Mesothelial cell of epicardium (in vitro differentiated cells): ENCODE data around the gene GH2. TPM values are rescaled to one million over a fixed set of nuclear protein-coding genes. Genes with fewer than 3 reads are reported as not detected.
"Not testable (repeated sequence)": the region's sequence is repeated elsewhere in the genome, so short reads cannot be mapped to it uniquely, and the experiment has no call there.

Experiments used
- DNase-seq, 2 experiments: peaks; one replicate each; pipeline ENCODE4 v3.0.0; 2021; ENCODE audit warnings: low spot score in 2 of 2; ENCODE audit not compliant: unreplicated experiment in 2 of 2
- H3K27ac Mint-ChIP-seq: 2 replicates; pipeline ENCODE4 v1.8.0; 2021; ENCODE audit warnings: mixed read lengths
- H3K27me3 Mint-ChIP-seq: 2 replicates; pipeline ENCODE4 v1.8.0; 2021; ENCODE audit warnings: low read depth, mixed read lengths
- H3K36me3 Mint-ChIP-seq: 2 replicates; pipeline ENCODE4 v1.8.0; 2021; ENCODE audit warnings: mixed read lengths
- H3K4me1 Mint-ChIP-seq: 2 replicates; pipeline ENCODE4 v1.8.0; 2021; ENCODE audit warnings: mixed read lengths
- H3K4me3 Mint-ChIP-seq: 2 replicates; pipeline ENCODE4 v1.8.0; 2021; ENCODE audit warnings: mild to moderate bottlenecking, moderate library complexity, mixed read lengths
- H3K9me3 Mint-ChIP-seq: 2 replicates; pipeline ENCODE4 v1.8.0; 2021; ENCODE audit warnings: mixed read lengths
- total RNA-seq: library from RNA; stranded (reverse); gene quantifications from 3 replicates; pipeline ENCODE4 v1.2.1, GENCODE V29; 2021
- TF ChIP-seq, protein P1 (sequence below): fragments of 200-600 bp; sonication (generic); IDR thresholded peaks from one replicate; pipeline ENCODE4 v1.5.0; 2021; ENCODE audit warnings: antibody characterized with exemption; ENCODE audit not compliant: unreplicated experiment

Gene GH2
- total RNA-seq, 1 donor from 2014 or later: not detected

DNA sequence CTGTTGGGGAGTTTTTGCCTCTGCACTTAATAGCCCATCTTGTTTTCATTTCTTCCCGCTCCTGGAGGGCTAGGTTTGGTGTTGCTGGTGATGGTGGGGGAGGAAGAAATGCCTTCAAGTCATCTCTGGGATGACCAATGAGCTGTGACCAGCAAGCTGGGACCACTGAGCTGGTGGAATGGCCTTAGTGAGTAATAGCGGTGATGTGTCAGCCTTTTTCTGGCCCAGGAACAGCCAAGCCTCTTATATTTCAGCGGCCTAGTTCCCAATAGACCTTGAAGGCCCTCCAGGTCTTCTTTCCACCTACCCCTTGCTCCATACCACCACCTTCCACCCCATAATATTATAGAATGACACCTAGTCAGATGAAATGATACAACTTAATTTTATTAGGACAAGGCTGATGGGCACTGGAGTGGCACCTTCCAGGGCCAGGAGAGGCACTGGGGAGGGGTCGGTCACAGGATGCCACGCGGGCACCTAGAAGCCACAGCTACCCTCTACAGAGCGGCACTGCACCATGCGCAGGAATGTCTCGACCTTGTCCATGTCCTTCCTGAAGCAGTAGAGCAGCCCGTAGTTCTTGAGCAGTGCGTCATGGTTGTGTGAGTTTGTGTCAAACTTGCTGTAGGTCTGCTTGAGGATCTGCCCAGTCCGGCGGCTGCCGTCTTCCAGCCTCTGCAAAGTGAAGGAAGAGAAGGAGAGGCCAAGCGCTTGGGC, 9.9 kb downstream of the GH2 start:
- not testable (repeated sequence) for H3K4me3 Mint-ChIP-seq, H3K27me3 Mint-ChIP-seq, H3K9me3 Mint-ChIP-seq, DNase-seq, H3K36me3 Mint-ChIP-seq, H3K27ac Mint-ChIP-seq
- peaks cover 13% of the 10 kb centered on the region for H3K4me1 Mint-ChIP-seq

DNA sequence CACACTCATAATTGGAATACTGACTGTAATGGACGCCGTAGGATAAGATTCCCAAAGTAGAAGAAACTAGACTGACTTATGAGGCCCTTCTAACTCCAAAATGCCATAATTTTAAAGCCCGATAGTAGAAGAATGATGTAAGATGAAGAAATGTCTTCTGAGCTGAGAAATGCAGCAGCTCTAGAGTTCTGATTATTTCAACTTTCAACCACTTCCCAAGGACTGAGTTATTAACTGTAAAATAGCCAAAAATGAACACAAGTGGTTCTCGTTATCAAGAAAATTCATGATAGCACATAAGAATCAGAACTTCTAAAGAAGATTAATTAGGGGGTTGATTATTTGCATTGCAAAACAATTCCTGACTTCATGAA, 11.5 kb downstream of the GH2 start:
- H3K36me3 Mint-ChIP-seq, H3K4me3 Mint-ChIP-seq, H3K27me3 Mint-ChIP-seq, DNase-seq, H3K9me3 Mint-ChIP-seq, H3K27ac Mint-ChIP-seq: not testable (repeated sequence)
- H3K4me1 Mint-ChIP-seq: peaks cover 17% of the 10 kb centered on the region

DNA sequence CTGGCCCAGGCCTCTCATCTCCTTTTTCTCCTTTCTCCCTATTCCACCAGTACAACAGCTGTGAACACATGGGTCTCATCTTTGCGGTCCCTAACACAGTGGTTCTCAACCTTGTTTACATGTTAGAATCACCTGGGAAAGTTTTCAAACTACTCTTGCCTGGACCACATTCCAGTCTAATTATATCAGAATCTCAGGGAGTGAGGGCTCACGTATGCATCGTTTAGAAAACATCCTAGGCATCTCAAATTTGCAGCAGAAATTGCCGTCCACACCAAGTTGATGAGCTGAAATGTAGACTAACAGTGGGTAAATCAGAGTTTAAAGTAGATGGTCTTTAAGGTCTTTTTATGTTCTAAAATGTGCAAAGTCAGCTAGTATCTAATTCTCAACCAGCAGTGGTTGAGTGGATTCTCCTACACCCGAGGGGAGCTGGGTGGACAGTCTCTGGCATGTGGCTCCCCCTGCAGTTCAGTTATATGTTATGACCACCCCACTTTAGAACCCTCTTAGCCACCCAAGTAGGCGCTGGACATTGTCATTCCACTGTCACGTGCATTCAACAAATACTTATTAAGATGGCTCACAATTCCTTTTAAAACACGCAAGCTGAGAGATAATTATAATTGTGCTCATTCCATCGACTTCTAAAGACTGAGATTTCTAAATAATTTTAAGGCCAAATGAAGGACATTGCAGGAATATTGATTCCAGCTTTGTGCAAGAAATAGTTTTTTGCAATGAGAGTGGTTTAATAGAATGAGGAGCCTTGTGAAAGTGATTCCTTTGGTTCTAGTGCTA, 12.1 kb downstream of the GH2 start:
- not testable (repeated sequence) for H3K27me3 Mint-ChIP-seq, H3K4me3 Mint-ChIP-seq, H3K36me3 Mint-ChIP-seq, H3K9me3 Mint-ChIP-seq, DNase-seq
- Mint-ChIP-seq H3K27ac (peak overlapping the region; percentile 90), H3K4me1 (peaks cover 17% of the 10 kb centered on the region)
- TF ChIP-seq, protein P1, sequence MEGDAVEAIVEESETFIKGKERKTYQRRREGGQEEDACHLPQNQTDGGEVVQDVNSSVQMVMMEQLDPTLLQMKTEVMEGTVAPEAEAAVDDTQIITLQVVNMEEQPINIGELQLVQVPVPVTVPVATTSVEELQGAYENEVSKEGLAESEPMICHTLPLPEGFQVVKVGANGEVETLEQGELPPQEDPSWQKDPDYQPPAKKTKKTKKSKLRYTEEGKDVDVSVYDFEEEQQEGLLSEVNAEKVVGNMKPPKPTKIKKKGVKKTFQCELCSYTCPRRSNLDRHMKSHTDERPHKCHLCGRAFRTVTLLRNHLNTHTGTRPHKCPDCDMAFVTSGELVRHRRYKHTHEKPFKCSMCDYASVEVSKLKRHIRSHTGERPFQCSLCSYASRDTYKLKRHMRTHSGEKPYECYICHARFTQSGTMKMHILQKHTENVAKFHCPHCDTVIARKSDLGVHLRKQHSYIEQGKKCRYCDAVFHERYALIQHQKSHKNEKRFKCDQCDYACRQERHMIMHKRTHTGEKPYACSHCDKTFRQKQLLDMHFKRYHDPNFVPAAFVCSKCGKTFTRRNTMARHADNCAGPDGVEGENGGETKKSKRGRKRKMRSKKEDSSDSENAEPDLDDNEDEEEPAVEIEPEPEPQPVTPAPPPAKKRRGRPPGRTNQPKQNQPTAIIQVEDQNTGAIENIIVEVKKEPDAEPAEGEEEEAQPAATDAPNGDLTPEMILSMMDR: peak; percentile 21

DNA sequence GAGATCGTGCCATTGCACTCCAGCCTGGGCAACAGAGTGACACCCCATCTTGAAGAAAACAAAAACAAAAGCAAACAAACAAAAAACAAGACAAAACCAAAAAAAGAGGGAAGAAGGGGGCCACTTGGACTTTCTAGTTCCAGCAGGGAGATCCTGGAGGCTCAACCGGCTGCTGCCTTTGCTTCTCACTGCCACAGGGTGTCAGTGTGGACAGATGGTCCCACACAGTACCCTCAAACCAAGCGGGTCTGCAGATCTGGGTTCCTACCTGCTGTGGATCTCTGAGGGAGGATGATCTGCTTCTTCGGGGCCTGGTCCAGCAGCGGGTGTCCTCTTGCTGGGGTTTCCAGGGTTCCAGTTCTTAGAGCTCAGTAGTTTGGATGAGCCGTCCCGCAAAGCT, 15.1 kb downstream of the GH2 start:
- not testable (repeated sequence) for DNase-seq

DNA sequence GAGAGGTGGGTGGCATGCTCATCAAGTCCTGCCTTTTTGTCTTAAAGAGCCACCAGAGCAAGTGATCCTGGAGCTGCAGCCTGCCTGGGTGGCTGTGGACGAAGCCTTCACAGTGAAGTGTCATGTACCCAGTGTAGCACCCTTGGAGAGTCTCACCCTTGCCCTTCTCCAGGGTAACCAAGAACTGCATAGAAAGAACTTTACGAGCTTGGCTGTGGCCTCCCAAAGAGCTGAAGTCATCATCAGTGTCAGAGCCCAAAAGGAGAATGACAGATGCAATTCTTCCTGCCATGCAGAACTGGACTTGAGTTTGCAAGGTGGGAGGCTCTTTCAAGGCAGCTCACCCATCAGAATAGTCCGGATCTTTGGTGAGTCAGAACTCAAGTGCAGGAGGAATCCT, 22.5 kb downstream of the GH2 start:
- Mint-ChIP-seq H3K27me3 (peaks cover 23% of the 10 kb centered on the region), H3K4me3 (no peak overlapping the region), H3K4me1 (no peaks in the 10 kb centered on the region), H3K9me3 (no peaks in the 10 kb centered on the region), H3K27ac (no peak overlapping the region), H3K36me3 (no peaks in the 10 kb centered on the region)
- TF ChIP-seq, protein P1: no peak
- DNase-seq: no peak

More for the DNA sequence above, 15.1 kb downstream of the GH2 start:
- H3K4me3 Mint-ChIP-seq, H3K27ac Mint-ChIP-seq, H3K36me3 Mint-ChIP-seq, H3K9me3 Mint-ChIP-seq, H3K27me3 Mint-ChIP-seq: not testable (repeated sequence)
- peaks cover 17% of the 10 kb centered on the region for H3K4me1 Mint-ChIP-seq

DNA sequence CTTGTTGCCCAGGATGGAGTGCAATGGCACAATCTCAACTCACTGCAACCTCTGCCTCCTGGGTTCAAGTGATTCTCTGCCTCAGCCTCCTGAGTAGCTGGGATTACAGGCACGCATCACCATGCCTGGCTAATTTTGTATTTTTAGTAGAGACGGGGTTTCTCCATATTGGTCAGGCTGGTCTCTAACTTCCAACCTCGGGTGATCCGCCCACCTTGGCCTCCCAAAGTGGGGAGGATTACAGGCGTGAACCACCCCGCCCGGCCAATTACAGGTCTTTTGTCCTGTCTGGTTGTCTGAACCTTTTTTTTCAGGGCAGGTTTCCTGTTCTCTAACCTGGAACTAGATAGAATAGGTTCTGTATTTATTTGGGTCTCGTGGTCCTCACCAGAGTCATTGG, 25.3 kb downstream of the GH2 start:
- not testable (repeated sequence) for H3K9me3 Mint-ChIP-seq, H3K4me1 Mint-ChIP-seq, H3K36me3 Mint-ChIP-seq, DNase-seq, H3K4me3 Mint-ChIP-seq, H3K27ac Mint-ChIP-seq
- H3K27me3 Mint-ChIP-seq: peaks cover 24% of the 10 kb centered on the region

DNA sequence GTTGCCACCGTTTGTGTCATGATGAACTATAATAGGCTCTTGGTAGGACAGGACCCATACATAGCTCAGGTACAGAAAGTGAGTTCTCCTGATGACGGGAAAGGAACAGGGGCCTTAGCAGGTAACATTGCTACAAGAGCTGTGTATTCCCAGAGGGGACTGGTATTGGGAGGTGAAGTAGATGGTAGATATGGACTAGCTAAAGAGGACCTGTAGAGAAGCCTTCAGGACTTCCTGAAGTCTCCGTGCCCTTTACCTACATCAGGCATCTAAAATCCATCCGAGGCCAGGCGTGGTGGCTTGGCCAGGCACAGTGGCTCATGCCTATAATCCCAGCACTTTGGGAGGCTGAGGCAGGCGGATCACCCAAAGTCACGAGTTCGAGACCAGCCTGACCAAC, 26.6 kb downstream of the GH2 start:
- Mint-ChIP-seq H3K9me3 (no peaks in the 10 kb centered on the region), H3K27me3 (peaks cover 23% of the 10 kb centered on the region), H3K4me3 (no peak overlapping the region), H3K4me1 (no peaks in the 10 kb centered on the region), H3K36me3 (no peaks in the 10 kb centered on the region), H3K27ac (no peak overlapping the region)
- TF ChIP-seq, protein P1: no peak
- no peak for DNase-seq
